ENCODE results near the gene CCDC57.

- no peak for TF ChIP-seq EZH2 (IDR thresholded peaks at IDR 0.05; ENCODE audit: insufficient read depth, poor library complexity, severe bottlenecking)
- no peak for TF ChIP-seq EZH2phosphoT487 (IDR thresholded peaks at IDR 0.05; ENCODE audit: insufficient read depth, low read depth)
Observed at GRCh38 chr17:82081966-82082365, 130.7 kb downstream of the CCDC57 start.
